Measurements from ENCODE around the gene SAP30.

The SAP30 gene

DNA sequence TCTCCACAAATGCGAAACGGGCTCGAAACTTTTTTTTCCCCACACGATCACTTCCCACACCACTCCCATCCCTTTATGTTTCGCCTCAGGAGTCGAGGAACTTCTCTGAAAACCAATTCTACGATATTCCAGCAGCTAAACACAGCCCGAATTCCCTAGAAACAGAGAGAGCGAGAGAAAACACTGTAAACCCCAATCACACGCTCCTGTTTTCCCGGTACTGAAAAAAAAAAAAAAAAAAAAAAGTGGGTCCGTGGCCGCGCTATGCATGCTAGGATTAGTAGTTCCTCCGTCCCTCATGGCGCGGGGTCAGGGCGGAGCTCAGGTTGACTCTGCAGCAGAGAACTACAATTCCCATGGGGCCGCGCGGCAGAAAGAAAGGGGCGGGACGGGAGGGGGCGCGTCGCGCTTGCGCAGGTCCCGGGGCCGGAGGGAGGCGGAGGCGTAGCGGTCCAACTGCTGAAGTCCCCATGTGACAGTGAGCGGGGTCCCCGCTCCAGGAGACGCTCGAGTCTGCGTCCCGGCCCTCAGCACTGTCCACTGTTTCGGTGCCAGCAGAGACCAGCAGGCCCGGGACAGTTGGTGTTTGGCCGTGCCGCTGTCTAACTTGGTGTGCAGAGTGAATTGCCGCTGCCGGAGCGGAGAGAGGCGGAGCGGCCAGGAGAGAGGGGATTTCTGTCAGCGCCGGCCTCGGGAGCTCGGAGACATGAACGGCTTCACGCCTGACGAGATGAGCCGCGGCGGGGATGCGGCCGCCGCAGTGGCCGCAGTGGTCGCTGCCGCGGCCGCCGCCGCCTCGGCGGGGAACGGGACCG, at the start of gene SAP30:
TSS of gene SAP30 (plus strand) at position 478 of the 815 bp plus-strand sequence. CDS start at position 707, 229 bp downstream.
- peak; percentile 74 for DNase-seq

GRCh38 chr4:173325007-173325736, 45.6 kb upstream of the SAP30 start:
- no peak for DNase-seq

DNA sequence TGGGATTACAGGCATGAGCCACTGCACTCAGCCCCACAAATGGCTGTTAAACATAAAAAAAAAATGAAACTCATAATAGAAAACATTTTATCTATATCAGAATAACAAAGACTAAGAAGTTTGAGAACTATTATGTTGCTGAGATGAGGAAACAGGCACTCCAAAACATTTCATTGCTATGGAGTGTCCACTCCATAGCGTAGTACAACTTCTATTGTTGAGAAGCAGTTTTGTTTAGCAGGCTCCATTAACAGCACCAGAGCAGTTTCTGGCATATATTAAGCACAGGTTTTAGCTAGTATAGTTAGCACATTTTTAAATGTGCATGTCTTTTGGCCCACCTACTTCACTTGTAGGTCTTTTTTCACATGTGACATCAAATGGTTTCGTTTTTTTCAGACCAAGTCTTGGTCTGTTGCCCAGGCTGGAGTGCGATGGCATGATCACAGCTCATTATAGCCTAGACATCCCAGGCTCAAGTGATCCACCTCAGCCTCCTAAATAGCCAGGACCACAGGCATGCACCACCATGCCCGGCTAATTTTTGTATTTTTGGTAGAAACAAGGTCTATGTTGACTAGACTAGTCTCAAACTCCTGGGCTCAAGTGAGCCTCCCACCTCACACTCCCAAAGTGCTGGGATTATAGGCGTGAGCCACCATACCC, 42.4 kb upstream of the SAP30 start:
- DNase-seq = no peak

GRCh38 chr4:173330590-173330989, 40.2 kb upstream of the SAP30 start:
- DNase-seq = no peak

GRCh38 chr4:173332021-173332487, 38.7 kb upstream of the SAP30 start:
- DNase-seq = no peak

DNA sequence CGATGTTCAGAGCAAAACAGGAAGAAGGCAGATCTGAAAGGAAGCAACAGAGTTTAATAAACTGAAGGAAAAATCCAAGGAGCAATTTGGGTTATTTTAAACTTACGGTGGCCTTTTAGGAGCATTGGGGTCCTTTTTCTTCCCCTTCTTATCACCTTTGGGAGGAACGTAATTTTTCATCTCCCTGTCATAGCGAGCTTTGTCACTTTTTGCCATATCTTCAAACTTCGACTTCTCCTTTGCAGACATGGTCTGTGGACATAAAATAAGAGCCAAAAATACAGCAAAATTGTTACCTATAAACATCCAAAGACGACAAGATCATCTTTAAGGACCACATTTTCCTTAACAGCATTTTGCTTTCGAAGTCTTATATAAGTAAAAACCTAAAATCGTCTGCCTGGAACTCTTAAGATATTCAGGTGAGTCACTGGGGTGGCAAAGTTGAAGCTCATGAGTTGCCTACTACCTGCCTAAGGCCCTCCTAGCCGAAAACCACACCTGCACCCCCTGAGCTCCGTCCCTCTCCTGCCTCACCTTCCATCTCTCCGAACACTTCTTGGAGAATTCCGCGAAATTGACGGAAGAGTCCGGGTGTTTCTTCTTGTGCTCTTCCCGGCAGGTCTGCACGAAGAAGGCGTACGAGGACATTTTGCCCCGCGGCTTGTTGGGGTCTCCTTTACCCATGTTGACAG, 37.6 kb upstream of the SAP30 start:
- no peak for DNase-seq

GRCh38 chr4:173333658-173334084, 37.1 kb upstream of the SAP30 start:
- no peak for DNase-seq

GRCh38 chr4:173334085-173334890, 36.5 kb upstream of the SAP30 start, which contains the start of gene HMGB2:
TSS of gene HMGB2 (minus strand) at chr4:173334358. CDS start at chr4:173333649, 709 bp downstream.
- peak; percentile 94 for DNase-seq

- peak; percentile 34 for DNase-seq
These were observed 35.6 kb upstream of the SAP30 start for GRCh38 chr4:173334891-173335752.

DNA sequence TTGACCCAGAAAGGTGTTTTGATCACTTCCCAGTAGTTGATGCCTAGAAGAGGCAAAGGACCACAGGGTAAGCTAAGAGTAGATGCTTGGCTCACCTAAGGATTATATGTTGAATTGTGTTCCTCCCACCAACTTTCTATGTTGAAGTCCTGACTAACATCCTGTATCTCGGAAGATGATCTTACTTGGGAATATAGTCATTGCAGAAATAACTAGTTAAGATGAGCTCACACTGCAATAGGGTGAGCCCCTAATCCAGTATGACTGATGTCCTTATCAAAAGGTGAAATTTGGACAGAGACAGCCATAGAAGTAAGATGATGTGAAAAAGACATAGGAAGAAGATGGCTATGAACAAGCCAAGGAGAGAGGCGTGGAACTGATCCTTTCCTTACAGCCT, 33.3 kb upstream of the SAP30 start:
- DNase-seq = no peak

DNA sequence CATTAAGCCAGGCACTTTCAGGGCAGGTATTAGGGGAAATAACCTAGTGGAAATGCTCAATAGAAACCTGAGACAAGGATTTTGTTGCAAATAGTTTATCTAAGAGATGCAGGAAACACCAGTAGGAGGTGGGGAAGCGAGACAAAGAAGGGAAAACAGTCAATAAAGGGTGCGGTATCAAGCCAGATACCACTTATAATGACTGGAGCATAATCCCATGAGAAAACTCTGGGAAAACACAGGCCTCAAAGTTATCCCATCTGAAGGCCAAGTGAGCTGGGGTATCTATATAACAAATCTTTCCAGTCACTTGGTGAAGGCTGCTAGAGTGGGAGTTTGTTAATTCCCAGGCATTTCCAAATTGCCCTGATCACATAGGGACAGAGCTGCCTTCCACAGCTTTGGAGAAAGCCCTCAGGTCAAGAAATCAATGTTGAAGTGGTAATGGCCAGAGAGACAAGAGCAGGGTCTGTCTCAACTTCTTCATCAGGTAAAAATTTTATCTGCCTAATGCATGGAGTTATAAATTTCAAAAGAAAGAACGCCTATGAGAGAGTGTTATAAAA, 26.8 kb upstream of the SAP30 start:
- no peak for DNase-seq

GRCh38 chr4:173345648-173346047, 25.1 kb upstream of the SAP30 start:
- DNase-seq = no peak

DNA sequence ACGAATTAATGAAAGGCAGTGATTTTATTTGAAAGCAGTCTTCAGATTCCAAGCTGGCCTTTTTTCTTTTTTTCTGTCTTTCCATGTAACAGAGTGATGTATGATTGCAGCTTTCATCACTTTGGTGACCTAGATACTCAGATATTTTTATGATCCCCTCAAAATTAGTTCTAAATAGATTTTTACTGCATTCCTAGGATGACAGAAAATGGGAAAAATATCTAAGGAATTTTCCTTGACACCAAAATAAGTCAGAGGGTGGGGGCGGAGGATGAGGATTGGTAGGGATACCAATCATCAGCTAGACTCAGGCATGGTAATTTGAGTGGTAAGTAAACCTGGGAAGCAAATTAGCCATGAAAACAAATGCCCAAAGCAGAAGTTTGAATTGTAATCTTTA, 24.7 kb upstream of the SAP30 start:
- no peak for DNase-seq

- DNase-seq = no peak
These were observed 23.3 kb upstream of the SAP30 start for GRCh38 chr4:173347467-173347866.

- DNase-seq = no peak
These were observed 12.8 kb upstream of the SAP30 start for GRCh38 chr4:173357939-173358338.

GRCh38 chr4:173360587-173361221, 10.1 kb upstream of the SAP30 start:
- DNase-seq = no peak

DNA sequence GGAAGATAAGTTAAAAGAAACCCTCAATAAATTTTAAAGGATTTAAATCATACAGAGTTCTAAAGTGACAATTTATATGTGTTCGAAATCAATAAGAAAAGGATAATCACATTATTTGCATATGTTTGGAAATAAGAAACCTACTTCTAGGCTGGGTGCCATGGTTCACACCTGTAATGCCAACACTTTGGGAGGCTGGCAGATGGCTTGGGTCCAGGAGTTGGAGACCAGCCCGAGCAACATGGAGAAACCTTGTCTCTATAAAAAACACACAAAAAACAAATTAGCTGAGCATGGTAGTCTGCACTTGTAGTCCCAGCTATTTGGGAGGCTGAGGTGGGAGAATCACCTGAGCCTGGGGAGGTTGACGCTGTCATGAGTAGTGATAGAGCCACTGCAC, 8.1 kb upstream of the SAP30 start:
- DNase-seq = no peak

DNA sequence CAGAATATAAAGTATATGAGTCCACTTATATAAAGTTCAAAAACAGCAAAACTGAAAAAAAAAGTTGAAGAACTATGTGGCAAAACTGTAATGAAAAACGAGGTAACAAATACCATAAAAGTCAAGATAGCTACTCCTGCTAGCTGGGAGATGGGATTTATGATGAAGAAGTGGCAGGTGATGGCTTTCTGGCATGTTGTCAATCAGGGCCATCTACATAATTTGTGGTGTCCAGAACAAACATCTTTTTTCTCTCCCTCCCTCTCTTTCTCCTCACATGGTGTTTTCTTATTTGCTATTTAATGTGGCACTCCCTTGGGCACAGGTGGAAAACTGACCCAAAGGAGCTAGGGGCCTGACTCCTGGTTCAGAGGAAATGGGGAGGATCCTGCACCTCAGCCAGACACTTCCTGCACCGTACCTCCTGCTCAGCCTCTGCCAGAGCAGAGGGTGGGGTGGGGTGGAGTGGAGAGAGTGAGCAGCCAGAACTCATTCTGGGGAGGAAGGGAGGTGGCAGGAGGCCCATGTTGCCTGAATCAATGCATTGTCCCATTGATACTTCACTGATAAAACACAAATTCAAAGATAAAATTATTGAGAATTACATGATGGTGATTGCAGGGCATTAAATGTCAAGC, 5.3 kb upstream of the SAP30 start:
- no peak for DNase-seq

DNA sequence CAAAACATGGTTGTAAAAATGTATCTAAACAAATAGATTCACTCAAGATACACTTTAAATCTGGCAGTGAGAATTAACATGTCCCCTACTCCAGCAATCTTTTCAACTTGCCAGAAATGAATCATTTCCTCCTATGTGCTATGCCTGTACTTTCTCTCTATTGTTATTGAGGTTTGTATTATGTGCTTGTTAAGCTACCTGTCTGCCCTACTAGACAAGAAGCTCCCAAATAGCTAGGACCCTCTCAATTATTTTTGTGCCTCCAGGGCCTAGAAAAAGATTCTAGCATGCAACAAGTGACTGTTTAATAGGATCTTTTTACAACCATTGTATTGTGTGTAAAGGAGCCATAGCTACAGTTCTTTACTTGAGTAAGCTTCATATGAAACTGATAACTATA, 3.5 kb upstream of the SAP30 start:
- DNase-seq = no peak

DNA sequence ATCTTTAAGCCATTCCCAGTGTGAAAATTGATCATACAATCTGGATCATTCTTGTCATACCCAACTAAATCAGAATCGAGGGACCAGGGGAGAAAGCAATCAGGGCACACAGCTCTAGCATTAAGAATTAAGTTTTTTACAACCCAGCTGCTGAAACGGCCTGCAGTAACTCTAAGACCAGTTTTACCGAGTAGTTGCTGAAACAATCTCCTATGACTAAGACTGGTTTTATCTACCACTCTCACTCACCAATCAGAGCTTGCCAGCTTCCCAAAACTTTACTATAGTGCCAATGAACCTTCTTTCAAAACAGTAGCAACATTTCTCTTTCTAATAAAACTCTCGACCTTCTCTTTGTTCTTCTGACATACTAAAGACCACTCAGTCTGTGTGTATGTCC, 2.8 kb upstream of the SAP30 start:
- no peak for DNase-seq
